K562 (cell line): ENCODE data around the gene RBP3. TPM values are rescaled to one million over a fixed set of nuclear protein-coding genes. Genes with fewer than 3 reads are reported as not detected.

Experiments
- DMBX1 ChIP-seq: fragments of 250-450 bp; sonication (Bioruptor Pico); IDR thresholded peaks from 2 replicates; pipeline ENCODE4 v1.8.0; 2022; ENCODE audit warnings: inconsistent platforms, mild to moderate bottlenecking, moderate library complexity, borderline replicate concordance
- MAZ ChIP-seq, 2 experiments: fragments of 450-650 bp in 1 of 2; sonication (generic) in 1 of 2; formaldehyde crosslinking; IDR thresholded peaks in 1 of 2; conservative IDR thresholded peaks in 1 of 2; 2 replicates each; pipeline versions ENCODE4 v1.4.0 to v1.5.0; 2020; ENCODE audit warnings: mild to moderate bottlenecking in 1 of 2, missing genetic modification reagents in 1 of 2
- ZNF318 ChIP-seq, 2 experiments: fragments of 450-650 bp; IDR thresholded peaks; 2 replicates each; pipeline ENCODE4 v1.6.1; 2016; ENCODE audit warnings: mild to moderate bottlenecking in 2 of 2, borderline replicate concordance in 1 of 2, low read depth in 1 of 2, moderate library complexity in 1 of 2
- polyA plus RNA-seq, 8 experiments: library from polyadenylated mRNA; depleted of rRNA in 4 of 8; stranded (reverse) in 5 of 8; unstranded in 3 of 8; fragments of >200 nt; fragmentation: Nextera tagmentation in 2 of 8; fragmentation: Illumina TruSeq in 1 of 8; extraction: Ambion mirVana in 2 of 8; extraction: Trizol in 1 of 8; gene quantifications; 2 replicates each; pipeline versions ENCODE4 v1.2.1 to v1.2.3, GENCODE V29; 2011 to 2014; ENCODE audit warnings: inconsistent platforms in 1 of 8, missing spikeins in 1 of 8
- total RNA-seq, 7 experiments: library from RNA; depleted of rRNA in 6 of 7; stranded (reverse); fragments of >200 nt in 6 of 7; fragmentation: Illumina TruSeq in 2 of 7; extraction: Trizol in 2 of 7; gene quantifications; 2 replicates each; pipeline versions ENCODE4 v1.2.1 to v1.2.3, GENCODE V29; 2011 to 2021; ENCODE audit warnings: low replicate concordance in 1 of 7

RBP3 gene
- total and polyA plus RNA-seq, 9 of the 15 experiments (the other 6 are each of a cell fraction or from before 2014, with no cell fraction given): not detected

GRCh38 chr10:47381103-47381395 lies 32.9 kb downstream of the RBP3 start (continued):
- no peak for TF ChIP-seq ZNF318 (IDR thresholded peaks at IDR 0.05; ENCODE audit: borderline replicate concordance in 1 of 2, low read depth in 1 of 2)
- TF ChIP-seq DMBX1 (CRISPR knock-in tag): no peak
- no peak for TF ChIP-seq MAZ (CRISPR knock-in tag; conservative IDR thresholded peaks at IDR 0.05 in 1 of 2, IDR thresholded peaks at IDR 0.05 in 1 of 2)
